Keratinocyte (primary cell): Measurements from ENCODE around the gene PRPH2. TPM values are rescaled to one million over a fixed set of nuclear protein-coding genes. Genes with fewer than 3 reads are reported as not detected.

Experiments
- DNase-seq: peaks from one replicate; pipeline ENCODE4 v3.0.0-alpha.2; 2011; ENCODE audit warnings: low read depth, missing footprints, low spot score
- FAIRE-seq: peaks from 2 replicates; lab custom pipeline; 2011; peaks lifted over from hg19 to GRCh38; lab: Jason Lieb, UNC
- H2AFZ ChIP-seq: 2 replicates; pipeline ENCODE4 v1.6.0; 2012; ENCODE audit warnings: low read length, control low read depth, inconsistent platforms; ENCODE audit not compliant: control insufficient read depth
- H3K27ac ChIP-seq: 2 replicates; pipeline ENCODE4 v1.5.1; 2011; ENCODE audit warnings: low read length; ENCODE audit not compliant: control insufficient read depth, insufficient read depth
- H3K27me3 ChIP-seq: 3 replicates; pipeline ENCODE4 v1.6.0; 2011; ENCODE audit warnings: low read length; ENCODE audit not compliant: control insufficient read depth, insufficient read depth; ENCODE audit errors: extremely low read depth
- H3K36me3 ChIP-seq, 2 experiments: 2 replicates in 1 of 2; 3 replicates in 1 of 2; pipeline ENCODE4 v1.5.1; 2011; ENCODE audit warnings: low read length in 2 of 2, mild to moderate bottlenecking in 1 of 2; ENCODE audit not compliant: control insufficient read depth in 2 of 2, insufficient read depth in 2 of 2; ENCODE audit errors: extremely low read depth in 1 of 2
- H3K4me1 ChIP-seq: 3 replicates; pipeline ENCODE4 v1.5.1; 2011; ENCODE audit warnings: low read length; ENCODE audit not compliant: control insufficient read depth, insufficient read depth; ENCODE audit errors: extremely low read depth
- H3K4me2 ChIP-seq: 3 replicates; pipeline ENCODE4 v1.6.0; 2011; ENCODE audit warnings: low read depth, low read length; ENCODE audit not compliant: control insufficient read depth, insufficient read depth; ENCODE audit errors: extremely low read depth
- H3K4me3 ChIP-seq, 3 experiments: fragments of 200-600 bp in 1 of 3; sonication (generic) in 1 of 3; 2 replicates in 2 of 3; 3 replicates in 1 of 3; pipeline ENCODE4 v1.5.1; 2011 to 2016; ENCODE audit warnings: low read length in 3 of 3, mild to moderate bottlenecking in 3 of 3, control low read depth in 2 of 3, inconsistent platforms in 1 of 3, low read depth in 1 of 3, mixed read lengths in 1 of 3, mixed run types in 1 of 3, moderate library complexity in 1 of 3; ENCODE audit not compliant: control insufficient read depth in 2 of 3, insufficient read depth in 2 of 3; ENCODE audit errors: extremely low read depth in 1 of 3
- H3K79me2 ChIP-seq: 2 replicates; pipeline ENCODE4 v1.6.0; 2012; ENCODE audit warnings: low read length; ENCODE audit not compliant: control insufficient read depth, insufficient read depth
- H3K9ac ChIP-seq: 3 replicates; pipeline ENCODE4 v1.6.0; 2011; ENCODE audit warnings: low read length; ENCODE audit not compliant: control insufficient read depth, insufficient read depth; ENCODE audit errors: extremely low read depth
- H3K9me1 ChIP-seq: 3 replicates; pipeline ENCODE4 v1.6.0; 2011; ENCODE audit warnings: low read length; ENCODE audit not compliant: control insufficient read depth, insufficient read depth; ENCODE audit errors: extremely low read depth
- H3K9me3 ChIP-seq: 2 replicates; pipeline ENCODE4 v1.5.1; 2012; ENCODE audit warnings: low read depth, low read length; ENCODE audit not compliant: control insufficient read depth
- H4K20me1 ChIP-seq: 3 replicates; pipeline ENCODE4 v1.6.0; 2011; ENCODE audit warnings: low read length; ENCODE audit not compliant: control insufficient read depth, insufficient read depth; ENCODE audit errors: extremely low read depth
- EZH2 ChIP-seq: IDR thresholded peaks from one replicate; pipeline ENCODE4 v1.6.1; 2012; ENCODE audit warnings: inconsistent platforms, mild to moderate bottlenecking, low read length, moderate library complexity
- dilution Hi-C: fragments of 300-500 bp; cut with MboI; formaldehyde crosslinking; loops from one replicate; pipeline ENCODE4 v1.7.0; 2020; ENCODE audit warnings: low sequenced_read_pairs; ENCODE audit not compliant: extremely low pct_ligation_motif_present
- polyA plus RNA-seq, 5 experiments: library from polyadenylated mRNA; depleted of rRNA in 3 of 5; stranded (reverse) in 3 of 5; stranded (forward) in 1 of 5; unstranded in 1 of 5; fragments of >200 nt; gene quantifications; 1 replicate in 1 of 5; 2 replicates in 3 of 5; 3 replicates in 1 of 5; pipeline versions ENCODE4 v1.2.1 to v1.2.3, GENCODE V29; 2011 to 2012; ENCODE audit warnings: missing spikeins in 2 of 5, low read depth in 1 of 5, low replicate concordance in 1 of 5
- TF ChIP-seq, protein P1 (sequence below), 3 experiments: IDR thresholded peaks in 1 of 3; conservative IDR thresholded peaks in 1 of 3; optimal IDR thresholded peaks in 1 of 3; 2 replicates in 2 of 3; 3 replicates in 1 of 3; pipeline versions ENCODE3 to v1.5.1; 2011; ENCODE audit warnings: low read length in 3 of 3, mild to moderate bottlenecking in 3 of 3, moderate library complexity in 2 of 3, control low read depth in 1 of 3, inconsistent platforms in 1 of 3; ENCODE audit not compliant: insufficient read depth in 2 of 3; ENCODE audit errors: extremely low read depth in 1 of 3

PRPH2 gene
- polyA plus RNA-seq, 1 donor (not counting 4 experiments of a cell fraction or from before 2014, with no cell fraction given) = 0.01 TPM

DNA sequence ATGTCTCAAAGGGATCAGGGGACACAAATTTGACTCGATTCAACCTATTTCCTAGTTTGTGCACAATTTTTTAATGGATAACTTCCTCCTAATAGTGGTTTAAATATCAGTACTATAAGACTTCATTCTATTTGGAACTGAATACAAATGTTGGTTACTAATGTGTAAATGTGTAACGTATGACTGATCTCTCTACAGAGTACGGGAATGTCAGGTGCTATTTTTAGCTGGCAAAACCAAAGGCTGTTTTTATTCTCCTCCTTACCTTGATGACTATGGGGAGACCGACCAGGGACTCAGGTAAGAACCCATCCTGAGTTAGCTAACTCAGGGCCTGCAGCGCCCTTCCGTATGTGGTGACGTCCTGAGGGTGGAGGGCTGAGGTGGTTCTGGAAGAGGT is 33.0 kb downstream of the PRPH2 start:
- Histone ChIP-seq H3K79me2 (no peaks in the 10 kb centered on the region), H3K9me3 (no peaks in the 10 kb centered on the region), H3K9me1 (peaks cover 3% of the 10 kb centered on the region), H3K9ac (no peak overlapping the region), H3K4me3 (no peak overlapping the region), H3K27ac (no peak overlapping the region), H3K4me2 (no peak overlapping the region), H4K20me1 (no peaks in the 10 kb centered on the region), H2AFZ (no peak overlapping the region), H3K4me1 (peaks cover 30% of the 10 kb centered on the region), H3K27me3 (no peaks in the 10 kb centered on the region), H3K36me3 (peaks cover 17 to 39% of the 10 kb centered on the region in 2 experiments)
- DNase-seq (no peak), FAIRE-seq (no peak)
- dilution Hi-C loops = no loop called here
- TF ChIP-seq, protein P1, sequence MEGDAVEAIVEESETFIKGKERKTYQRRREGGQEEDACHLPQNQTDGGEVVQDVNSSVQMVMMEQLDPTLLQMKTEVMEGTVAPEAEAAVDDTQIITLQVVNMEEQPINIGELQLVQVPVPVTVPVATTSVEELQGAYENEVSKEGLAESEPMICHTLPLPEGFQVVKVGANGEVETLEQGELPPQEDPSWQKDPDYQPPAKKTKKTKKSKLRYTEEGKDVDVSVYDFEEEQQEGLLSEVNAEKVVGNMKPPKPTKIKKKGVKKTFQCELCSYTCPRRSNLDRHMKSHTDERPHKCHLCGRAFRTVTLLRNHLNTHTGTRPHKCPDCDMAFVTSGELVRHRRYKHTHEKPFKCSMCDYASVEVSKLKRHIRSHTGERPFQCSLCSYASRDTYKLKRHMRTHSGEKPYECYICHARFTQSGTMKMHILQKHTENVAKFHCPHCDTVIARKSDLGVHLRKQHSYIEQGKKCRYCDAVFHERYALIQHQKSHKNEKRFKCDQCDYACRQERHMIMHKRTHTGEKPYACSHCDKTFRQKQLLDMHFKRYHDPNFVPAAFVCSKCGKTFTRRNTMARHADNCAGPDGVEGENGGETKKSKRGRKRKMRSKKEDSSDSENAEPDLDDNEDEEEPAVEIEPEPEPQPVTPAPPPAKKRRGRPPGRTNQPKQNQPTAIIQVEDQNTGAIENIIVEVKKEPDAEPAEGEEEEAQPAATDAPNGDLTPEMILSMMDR (optimal IDR thresholded peaks at IDR 0.05 in 1 of 3, IDR thresholded peaks at IDR 0.05 in 1 of 3, conservative IDR thresholded peaks at IDR 0.05 in 1 of 3; ENCODE audit: extremely low read depth in 1 of 3, insufficient read depth in 2 of 3, low read length in 3 of 3) = no peak
- no peak for TF ChIP-seq EZH2

DNA sequence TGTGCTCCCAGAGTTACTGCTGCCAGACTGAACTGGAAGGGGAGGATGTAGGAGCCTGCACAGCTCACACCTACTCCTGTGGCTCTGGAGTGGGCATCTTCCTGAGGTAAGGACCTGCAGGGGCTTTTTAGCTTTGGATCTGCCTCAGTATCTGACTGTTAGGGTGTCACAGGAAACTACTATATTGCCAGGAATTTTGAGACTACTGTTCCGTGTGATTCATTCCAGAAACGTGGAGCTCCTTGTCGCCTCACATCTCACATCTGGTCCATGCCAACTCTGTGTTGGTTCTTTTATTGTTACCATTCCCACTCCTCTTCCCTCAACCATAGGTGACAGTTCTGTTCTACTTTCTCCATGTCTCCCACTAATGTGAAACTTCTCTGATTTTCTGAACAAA is 34.1 kb downstream of the PRPH2 start:
- no peaks in the 10 kb centered on the region for H4K20me1 ChIP-seq
- DNase-seq (no peak), FAIRE-seq (no peak)
- H2AFZ ChIP-seq = no peak overlapping the region
- no peak overlapping the region for H3K27ac ChIP-seq
- no peaks in the 10 kb centered on the region for H3K9me1 ChIP-seq
- H3K27me3 ChIP-seq = no peaks in the 10 kb centered on the region
- H3K79me2 ChIP-seq = no peaks in the 10 kb centered on the region
- no peaks in the 10 kb centered on the region for H3K9me3 ChIP-seq
- dilution Hi-C loops = no loop called here
- TF ChIP-seq, protein P1 (optimal IDR thresholded peaks at IDR 0.05 in 1 of 3, IDR thresholded peaks at IDR 0.05 in 1 of 3, conservative IDR thresholded peaks at IDR 0.05 in 1 of 3; ENCODE audit: extremely low read depth in 1 of 3, insufficient read depth in 2 of 3, low read length in 3 of 3) = no peak
- no peak for TF ChIP-seq EZH2
- peaks cover 21 to 37% of the 10 kb centered on the region in 2 experiments for H3K36me3 ChIP-seq
- no peak overlapping the region for H3K4me2 ChIP-seq
- H3K4me3 ChIP-seq = no peak overlapping the region
- peaks cover 19% of the 10 kb centered on the region for H3K4me1 ChIP-seq
- no peak overlapping the region for H3K9ac ChIP-seq
